Upper lobe of left lung (tissue), 6 donors: Measurements from ENCODE around the gene FBXO5. TPM values are rescaled to one million over a fixed set of nuclear protein-coding genes. Genes with fewer than 3 reads are reported as not detected.
"Not testable (repeated sequence)": the region's sequence is repeated elsewhere in the genome, so short reads cannot be mapped to it uniquely, and the experiment has no call there.

Experiments
- ATAC-seq, 2 donors: fragments of 200-7000 bp; cut with Tn5 transposase; one replicate each; pipeline ENCODE4 v1.9.1; 2022; ENCODE audit warnings: mild to moderate bottlenecking in 2 of 2, moderate library complexity in 2 of 2; ENCODE audit not compliant: low FRiP score in 2 of 2
- DNase-seq, 2 donors: peaks; one replicate each; pipeline ENCODE4 v3.0.0-alpha.2; 2019 to 2020
- H3K27ac ChIP-seq, 4 donors: fragments of 200-600 bp; sonication (generic); one replicate each; pipeline ENCODE4 v1.5.1; 2016 to 2019
- H3K27me3 ChIP-seq, 4 donors: fragments of 200-600 bp; sonication (generic); one replicate each; pipeline ENCODE4 v1.5.1; 2017 to 2019
- H3K36me3 ChIP-seq, 4 donors: fragments of 200-600 bp; sonication (generic); one replicate each; pipeline ENCODE4 v1.5.1; 2016 to 2019
- H3K4me1 ChIP-seq, 4 donors: fragments of 200-600 bp; sonication (generic); one replicate each; pipeline ENCODE4 v1.5.1; 2018 to 2019
- H3K4me3 ChIP-seq, 4 donors: fragments of 200-600 bp; sonication (generic); one replicate each; pipeline ENCODE4 v1.5.1; 2017 to 2019; ENCODE audit warnings: mild to moderate bottlenecking in 2 of 4, moderate library complexity in 1 of 4
- H3K9me3 ChIP-seq, 4 donors: fragments of 200-600 bp; sonication (generic); one replicate each; pipeline ENCODE4 v1.5.1; 2018 to 2019
- CTCF ChIP-seq, 6 experiments: fragments of 450-650 bp in 4 of 6; fragments of 200-600 bp in 2 of 6; sonication (generic) in 2 of 6; IDR thresholded peaks; one replicate each; pipeline ENCODE4 v1.5.1; 2016 to 2019; ENCODE audit warnings: antibody characterized with exemption in 6 of 6
- EP300 ChIP-seq, 4 donors: sonication (generic); formaldehyde crosslinking; IDR thresholded peaks; one replicate each; pipeline ENCODE4 v1.5.1; 2017; ENCODE audit warnings: antibody characterized with exemption in 4 of 4, control low read depth in 2 of 4
- POLR2A ChIP-seq, 4 donors: fragments of 450-650 bp; IDR thresholded peaks; one replicate each; pipeline ENCODE4 v1.5.1; 2016 to 2017; ENCODE audit warnings: antibody characterized with exemption in 4 of 4, mild to moderate bottlenecking in 2 of 4
- POLR2AphosphoS5 ChIP-seq, 2 donors: sonication (generic); formaldehyde crosslinking; IDR thresholded peaks; one replicate each; pipeline ENCODE4 v1.5.1; 2017; ENCODE audit warnings: antibody characterized with exemption in 2 of 2
- WGBS, 2 donors: methylation state at CpG; one replicate each; pipeline ENCODE4 v1.1.5; 2017 to 2018; 5-methylcytosine and 5-hydroxymethylcytosine counted together
- total RNA-seq, 6 donors: library from RNA; depleted of rRNA in 4 of 6; stranded (reverse); fragments of >200 nt in 4 of 6; gene quantifications; one replicate each; pipeline versions ENCODE4 v1.1.0 to v1.2.1, GENCODE V29; 2016 to 2021
- donor health status: DM: no; HTN: no; CAD: no; lungs with moderate emphysema.
- donor health status: DM: no; HTN: yes; CAD: no; lungs with severe emphysema.

Gene FBXO5
- total RNA-seq, 6 donors from 2014 or later: 1.7 to 6.0 (median 4.8) TPM

- TF ChIP-seq POLR2AphosphoS5 (IDR thresholded peaks at IDR 0.05): no peak
- no peak for TF ChIP-seq POLR2A (IDR thresholded peaks at IDR 0.05)
- no peak for TF ChIP-seq CTCF (IDR thresholded peaks at IDR 0.05)
- no peak for TF ChIP-seq EP300 (IDR thresholded peaks at IDR 0.05)
- H3K27me3 ChIP-seq: no peaks in the 10 kb centered on the region
- no peak overlapping the region for H3K4me3 ChIP-seq
- H3K27ac ChIP-seq: no peak overlapping the region
- H3K4me1 ChIP-seq: peaks cover 0 to 2% (median 0%) of the 10 kb centered on the region in 4 donors
- no peaks in the 10 kb centered on the region for H3K9me3 ChIP-seq
- DNase-seq (no peak), ATAC-seq (no peak)
- H3K36me3 ChIP-seq: peaks cover 0 to 67% (median 15%) of the 10 kb centered on the region in 4 donors
Measured at GRCh38 chr6:152993847-152994246, 11.0 kb upstream of the FBXO5 start.

GRCh38 chr6:152993431-152993830 is 10.6 kb upstream of the FBXO5 start:
- Histone ChIP-seq H3K9me3 (no peaks in the 10 kb centered on the region), H3K4me1 (no peaks in the 10 kb centered on the region), H3K4me3 (no peak overlapping the region), H3K27ac (peak overlapping the region in 1 of 4 donors; percentile 17), H3K36me3 (peaks cover 0 to 67% (median 15%) of the 10 kb centered on the region in 4 donors), H3K27me3 (no peaks in the 10 kb centered on the region)
- TF ChIP-seq CTCF (IDR thresholded peaks at IDR 0.05) (no peak), EP300 (IDR thresholded peaks at IDR 0.05) (no peak), POLR2AphosphoS5 (IDR thresholded peaks at IDR 0.05) (no peak), POLR2A (IDR thresholded peaks at IDR 0.05) (no peak)
- DNase-seq (no peak), ATAC-seq (no peak)

- ATAC-seq (no peak), DNase-seq (no peak)
- Histone ChIP-seq H3K4me3 (no peak overlapping the region), H3K27me3 (no peaks in the 10 kb centered on the region), H3K4me1 (peaks cover 14 to 20% (median 18%) of the 10 kb centered on the region in 4 donors), H3K9me3 (no peaks in the 10 kb centered on the region), H3K27ac (no peak overlapping the region), H3K36me3 (peaks cover 0 to 18% (median 5%) of the 10 kb centered on the region in 4 donors)
- TF ChIP-seq CTCF (IDR thresholded peaks at IDR 0.05) (no peak), POLR2AphosphoS5 (IDR thresholded peaks at IDR 0.05) (no peak)
- 85 to 87% methylated on average over 2 of the region's 2 CpGs for WGBS, 2 donors
Measured at GRCh38 chr6:152986978-152987377, 4.1 kb upstream of the FBXO5 start.

DNA sequence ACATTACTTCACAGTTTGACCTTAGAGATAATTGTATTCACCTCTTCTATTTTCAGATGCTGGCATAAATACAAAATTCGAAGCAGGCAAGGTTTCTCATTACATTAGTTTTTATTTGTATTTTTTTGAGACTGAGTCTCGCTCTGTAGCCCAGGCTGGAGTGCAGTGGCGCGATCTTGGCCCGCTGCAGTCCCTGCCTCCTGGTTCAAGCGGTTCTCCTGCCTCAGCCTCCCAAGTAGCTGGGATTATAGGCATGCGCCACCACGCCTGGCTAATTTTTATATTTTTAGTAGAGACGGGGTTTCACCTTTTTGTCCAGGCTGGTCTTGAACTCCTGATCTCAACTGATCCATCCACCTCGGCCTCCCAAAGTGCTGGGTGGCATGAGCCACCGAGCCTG is 2.5 kb upstream of the FBXO5 start:
- H3K4me1 ChIP-seq: peaks cover 16 to 24% (median 22%) of the 10 kb centered on the region in 4 donors
- not testable (repeated sequence) for H3K27ac ChIP-seq, H3K27me3 ChIP-seq, H3K4me3 ChIP-seq, ATAC-seq, H3K9me3 ChIP-seq, H3K36me3 ChIP-seq
- WGBS, 2 donors: 91 to 93% methylated on average over 11 of the region's 11 CpGs
- DNase-seq: peak in 1 of 2 donors; percentile 20

DNA sequence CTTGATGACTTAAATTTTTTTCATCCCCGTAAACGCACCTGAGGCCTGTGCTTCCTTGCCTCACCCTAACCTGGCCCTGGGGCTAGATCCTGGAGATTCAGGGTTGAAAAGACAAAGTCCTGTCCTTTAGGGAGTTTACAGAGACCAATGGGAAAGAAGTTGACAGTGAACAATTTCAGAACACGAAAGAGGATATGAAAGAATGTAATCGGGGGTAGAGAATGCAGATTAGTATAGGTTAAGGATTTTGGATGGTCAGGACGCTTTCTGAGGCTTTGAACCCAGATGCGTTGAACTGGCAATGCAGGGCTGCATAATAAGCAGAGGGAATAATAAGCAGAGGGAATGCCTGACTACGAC is 1.7 kb upstream of the FBXO5 start:
- ATAC-seq (no peak), DNase-seq (no peak)
- H3K36me3 ChIP-seq: peaks cover 0 to 7% (median 0%) of the 10 kb centered on the region in 4 donors
- H3K4me1 ChIP-seq: peaks cover 16 to 24% (median 22%) of the 10 kb centered on the region in 4 donors
- H3K27me3 ChIP-seq: no peaks in the 10 kb centered on the region
- H3K9me3 ChIP-seq: no peaks in the 10 kb centered on the region
- H3K4me3 ChIP-seq: peak overlapping the region in 3 of 4 donors; percentile 67 to 88 (median 71)
- peak overlapping the region; percentile 85 to 92 (median 88) for H3K27ac ChIP-seq
- TF ChIP-seq EP300 (IDR thresholded peaks at IDR 0.05) (no peak), POLR2AphosphoS5 (IDR thresholded peaks at IDR 0.05) (no peak), CTCF (IDR thresholded peaks at IDR 0.05) (no peak), POLR2A (IDR thresholded peaks at IDR 0.05) (no peak)
- WGBS, 2 donors: 11 to 19% methylated on average over 7 of the region's 7 CpGs
